ENCODE data around the gene STRIP1. TPM values are rescaled to one million over a fixed set of nuclear protein-coding genes. Genes with fewer than 3 reads are reported as not detected.

Gene STRIP1
- total and polyA plus RNA-seq, 10 of the 15 experiments (the other 5 are each of a cell fraction or from before 2014, with no cell fraction given) = 6.3 to 26.6 (median 18.0) TPM

DNA sequence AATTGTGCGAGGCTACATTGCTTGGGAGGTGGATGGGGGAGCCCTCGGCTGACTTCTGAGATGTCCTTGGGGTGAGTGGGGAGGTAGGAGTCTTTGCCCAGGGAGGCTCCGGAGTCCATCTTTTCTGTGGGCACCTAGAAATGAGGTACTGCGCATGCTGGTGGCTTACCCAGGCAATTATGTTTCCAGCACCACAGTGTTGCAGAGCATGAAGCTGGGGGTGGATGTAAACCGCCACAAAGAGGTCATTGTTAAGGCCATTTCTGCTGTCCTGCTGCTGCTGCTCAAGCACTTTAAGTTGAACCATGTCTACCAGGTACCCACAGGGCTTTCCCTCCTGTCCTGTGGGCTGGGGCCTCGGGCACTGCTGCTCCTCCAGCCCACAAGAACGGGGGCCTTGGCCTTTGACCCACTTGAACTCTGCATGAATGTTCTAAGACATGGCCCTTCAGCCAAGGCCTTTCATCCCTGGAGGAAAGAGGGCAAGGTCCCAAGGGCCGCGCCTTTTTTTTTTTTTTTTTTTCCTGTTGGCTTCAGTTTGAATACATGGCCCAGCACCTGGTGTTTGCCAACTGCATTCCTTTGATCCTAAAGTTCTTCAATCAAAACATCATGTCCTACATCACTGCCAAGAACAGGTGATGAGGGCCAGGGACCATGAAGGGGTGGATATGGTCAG is 14.6 kb downstream of the STRIP1 start:
- ATAC-seq (no peak), FAIRE-seq (no peak)
- CTCF ChIA-PET = interaction anchor here (0.6 to 3.1 kb wide), 3 partner anchors 11 to 75 kb away, joined by 3 to 21 read pairs (median 3); no protein-coding TSS in a partner anchor

More for the DNA sequence above, 14.6 kb downstream of the STRIP1 start:
- Histone ChIP-seq H3K4me1 (ENCODE audit: control insufficient read depth, insufficient read depth, low read length) (no peaks in the 10 kb centered on the region), H3K9me3 (replicated peaks; ENCODE audit: control insufficient read depth, insufficient read depth, low read length) (no peaks in the 10 kb centered on the region), H3K4me2 (ENCODE audit: control insufficient read depth, insufficient read depth) (no peak overlapping the region), H3K27ac (ENCODE audit: control insufficient read depth, insufficient read depth) (no peak overlapping the region), H3K79me2 (ENCODE audit: control insufficient read depth, insufficient read depth, low read length) (no peaks in the 10 kb centered on the region), H3K9ac (ENCODE audit: control insufficient read depth, insufficient read depth, low read length) (no peak overlapping the region), H3K4me3 (no peak overlapping the region), H4K20me1 (ENCODE audit: control insufficient read depth, insufficient read depth) (no peaks in the 10 kb centered on the region), H2AFZ (ENCODE audit: control insufficient read depth, low read depth, low read length) (no peak overlapping the region), H3K27me3 (replicated peaks in 1 of 2; ENCODE audit: control insufficient read depth in 2 of 2, insufficient read depth in 2 of 2, low read length in 1 of 2) (no peaks in the 10 kb centered on the region), H3K36me3 (ENCODE audit: control insufficient read depth in 2 of 2, insufficient read depth in 2 of 2, low read length in 1 of 2) (peaks cover 21 to 25% of the 10 kb centered on the region in 2 experiments)
- in situ Hi-C loops (cut with MboI) (no loop called here), intact Hi-C loops (cut with micrococcal nuclease; ENCODE audit: unreplicated experiment) (no loop called here)
- DNase-seq (ENCODE audit: low read depth, low spot score) = no peak
- RAD21 ChIA-PET (ENCODE audit: unreplicated experiment) = no interaction called here
- SMC1A ChIA-PET (ENCODE audit: uncharacterized antibody, unreplicated experiment) = no interaction called here
- POLR2A ChIA-PET = no interaction called here
- 87% methylated on average over 7 of the region's 9 CpGs for WGBS (ENCODE audit: insufficient coverage, insufficient replicate concordance, low lambda C conversion rate, missing lambda C conversion rate)
- TF ChIP-seq SMAD1 (IDR thresholded peaks at IDR 0.05; ENCODE audit: low read depth, partially characterized antibody) (no peak), SMC3 (IDR thresholded peaks at IDR 0.05; ENCODE audit: borderline replicate concordance, low read length) (no peak), SIX5 (IDR thresholded peaks at IDR 0.05; ENCODE audit: low read depth, low read length, severe bottlenecking) (no peak), TBL1XR1 (IDR thresholded peaks at IDR 0.05; ENCODE audit: low read depth, low read length) (no peak), SRF (IDR thresholded peaks at IDR 0.05; ENCODE audit: low read depth in 2 of 2, low read length in 2 of 2) (no peak), MEF2B (IDR thresholded peaks at IDR 0.05; ENCODE audit: partially characterized antibody, poor library complexity, severe bottlenecking) (no peak)
- TF ChIP-seq, protein P1, sequence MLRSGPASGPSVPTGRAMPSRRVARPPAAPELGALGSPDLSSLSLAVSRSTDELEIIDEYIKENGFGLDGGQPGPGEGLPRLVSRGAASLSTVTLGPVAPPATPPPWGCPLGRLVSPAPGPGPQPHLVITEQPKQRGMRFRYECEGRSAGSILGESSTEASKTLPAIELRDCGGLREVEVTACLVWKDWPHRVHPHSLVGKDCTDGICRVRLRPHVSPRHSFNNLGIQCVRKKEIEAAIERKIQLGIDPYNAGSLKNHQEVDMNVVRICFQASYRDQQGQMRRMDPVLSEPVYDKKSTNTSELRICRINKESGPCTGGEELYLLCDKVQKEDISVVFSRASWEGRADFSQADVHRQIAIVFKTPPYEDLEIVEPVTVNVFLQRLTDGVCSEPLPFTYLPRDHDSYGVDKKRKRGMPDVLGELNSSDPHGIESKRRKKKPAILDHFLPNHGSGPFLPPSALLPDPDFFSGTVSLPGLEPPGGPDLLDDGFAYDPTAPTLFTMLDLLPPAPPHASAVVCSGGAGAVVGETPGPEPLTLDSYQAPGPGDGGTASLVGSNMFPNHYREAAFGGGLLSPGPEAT (IDR thresholded peaks at IDR 0.05; ENCODE audit: low read depth) = no peak
- TSS peak; percentile 26 for BruUV-seq (replicated peaks)
